ENCODE data around the gene KCND3. TPM values are rescaled to one million over a fixed set of nuclear protein-coding genes. Genes with fewer than 3 reads are reported as not detected.

The KCND3 gene
- total RNA-seq, 1 donor from 2014 or later, result 0.15 TPM

DNA sequence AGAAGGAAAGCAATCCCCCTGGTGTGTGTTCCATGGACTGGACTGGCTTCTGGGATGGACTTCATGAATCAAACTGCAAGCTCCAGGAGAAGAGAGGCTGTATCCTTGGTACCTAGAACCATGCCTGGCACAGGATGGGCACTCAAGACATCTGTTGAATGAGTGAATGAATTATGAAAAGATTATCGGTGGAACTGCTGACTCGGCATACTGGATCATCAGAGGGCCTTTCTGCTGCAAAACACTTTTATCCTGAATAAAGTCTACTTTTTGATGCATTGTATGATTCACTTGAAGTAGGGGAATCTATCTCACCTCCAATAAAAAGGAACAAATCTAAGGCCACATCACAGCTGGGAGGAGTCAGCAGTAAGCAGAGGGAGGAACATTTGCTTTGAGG is 190.9 kb downstream of the KCND3 start:
- H3K36me3 Mint-ChIP-seq (ENCODE audit: low read depth, unreplicated experiment), result peaks cover 3% of the 10 kb centered on the region
- H3K27me3 Mint-ChIP-seq (ENCODE audit: unreplicated experiment), result no peaks in the 10 kb centered on the region
- no peak for DNase-seq (ENCODE audit: low spot score)
- H3K9me3 Mint-ChIP-seq (ENCODE audit: unreplicated experiment), result no peaks in the 10 kb centered on the region
- TF ChIP-seq, protein P1, sequence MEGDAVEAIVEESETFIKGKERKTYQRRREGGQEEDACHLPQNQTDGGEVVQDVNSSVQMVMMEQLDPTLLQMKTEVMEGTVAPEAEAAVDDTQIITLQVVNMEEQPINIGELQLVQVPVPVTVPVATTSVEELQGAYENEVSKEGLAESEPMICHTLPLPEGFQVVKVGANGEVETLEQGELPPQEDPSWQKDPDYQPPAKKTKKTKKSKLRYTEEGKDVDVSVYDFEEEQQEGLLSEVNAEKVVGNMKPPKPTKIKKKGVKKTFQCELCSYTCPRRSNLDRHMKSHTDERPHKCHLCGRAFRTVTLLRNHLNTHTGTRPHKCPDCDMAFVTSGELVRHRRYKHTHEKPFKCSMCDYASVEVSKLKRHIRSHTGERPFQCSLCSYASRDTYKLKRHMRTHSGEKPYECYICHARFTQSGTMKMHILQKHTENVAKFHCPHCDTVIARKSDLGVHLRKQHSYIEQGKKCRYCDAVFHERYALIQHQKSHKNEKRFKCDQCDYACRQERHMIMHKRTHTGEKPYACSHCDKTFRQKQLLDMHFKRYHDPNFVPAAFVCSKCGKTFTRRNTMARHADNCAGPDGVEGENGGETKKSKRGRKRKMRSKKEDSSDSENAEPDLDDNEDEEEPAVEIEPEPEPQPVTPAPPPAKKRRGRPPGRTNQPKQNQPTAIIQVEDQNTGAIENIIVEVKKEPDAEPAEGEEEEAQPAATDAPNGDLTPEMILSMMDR (IDR thresholded peaks at IDR 0.05; ENCODE audit: unreplicated experiment), result no peak
- no peaks in the 10 kb centered on the region for H3K4me1 Mint-ChIP-seq (ENCODE audit: unreplicated experiment)
- no peak overlapping the region for H3K27ac Mint-ChIP-seq (ENCODE audit: unreplicated experiment)
- H3K4me3 Mint-ChIP-seq (ENCODE audit: unreplicated experiment), result no peak overlapping the region

- H3K4me3 Mint-ChIP-seq (ENCODE audit: unreplicated experiment), result no peak overlapping the region
Measured at GRCh38 chr1:111795401-111795800, 194.1 kb downstream of the KCND3 start.

GRCh38 chr1:111793923-111794322 is 195.5 kb downstream of the KCND3 start:
- H3K4me1 Mint-ChIP-seq (ENCODE audit: unreplicated experiment), result peaks cover 7% of the 10 kb centered on the region
- H3K4me3 Mint-ChIP-seq (ENCODE audit: unreplicated experiment), result no peak overlapping the region
- no peak for DNase-seq (ENCODE audit: low spot score)

More at GRCh38 chr1:111795401-111795800, 194.1 kb downstream of the KCND3 start:
- H3K36me3 Mint-ChIP-seq (ENCODE audit: low read depth, unreplicated experiment), result peaks cover 3% of the 10 kb centered on the region
- no peak for DNase-seq (ENCODE audit: low spot score)
- no peak overlapping the region for H3K27ac Mint-ChIP-seq (ENCODE audit: unreplicated experiment)
- TF ChIP-seq, protein P1 (IDR thresholded peaks at IDR 0.05; ENCODE audit: unreplicated experiment), result no peak
- peaks cover 7% of the 10 kb centered on the region for H3K4me1 Mint-ChIP-seq (ENCODE audit: unreplicated experiment)
- no peaks in the 10 kb centered on the region for H3K9me3 Mint-ChIP-seq (ENCODE audit: unreplicated experiment)
- H3K27me3 Mint-ChIP-seq (ENCODE audit: unreplicated experiment), result no peaks in the 10 kb centered on the region

GRCh38 chr1:111792249-111792648 is 197.2 kb downstream of the KCND3 start:
- no peak for DNase-seq (ENCODE audit: low spot score)
- H3K27me3 Mint-ChIP-seq (ENCODE audit: unreplicated experiment), result no peaks in the 10 kb centered on the region
- H3K9me3 Mint-ChIP-seq (ENCODE audit: unreplicated experiment), result no peaks in the 10 kb centered on the region
- no peaks in the 10 kb centered on the region for H3K36me3 Mint-ChIP-seq (ENCODE audit: low read depth, unreplicated experiment)
- no peak overlapping the region for H3K27ac Mint-ChIP-seq (ENCODE audit: unreplicated experiment)
- H3K4me3 Mint-ChIP-seq (ENCODE audit: unreplicated experiment), result no peak overlapping the region
- TF ChIP-seq, protein P1 (IDR thresholded peaks at IDR 0.05; ENCODE audit: unreplicated experiment), result no peak
- H3K4me1 Mint-ChIP-seq (ENCODE audit: unreplicated experiment), result peaks cover 7% of the 10 kb centered on the region

More at GRCh38 chr1:111793923-111794322, 195.5 kb downstream of the KCND3 start:
- H3K9me3 Mint-ChIP-seq (ENCODE audit: unreplicated experiment), result no peaks in the 10 kb centered on the region
- TF ChIP-seq, protein P1 (IDR thresholded peaks at IDR 0.05; ENCODE audit: unreplicated experiment), result no peak
- H3K27ac Mint-ChIP-seq (ENCODE audit: unreplicated experiment), result no peak overlapping the region
- H3K36me3 Mint-ChIP-seq (ENCODE audit: low read depth, unreplicated experiment), result no peaks in the 10 kb centered on the region
- no peaks in the 10 kb centered on the region for H3K27me3 Mint-ChIP-seq (ENCODE audit: unreplicated experiment)

- Mint-ChIP-seq H3K36me3 (ENCODE audit: low read depth, unreplicated experiment) (no peaks in the 10 kb centered on the region), H3K4me1 (ENCODE audit: unreplicated experiment) (peaks cover 7% of the 10 kb centered on the region), H3K27ac (ENCODE audit: unreplicated experiment) (no peak overlapping the region), H3K9me3 (ENCODE audit: unreplicated experiment) (no peaks in the 10 kb centered on the region), H3K4me3 (ENCODE audit: unreplicated experiment) (no peak overlapping the region), H3K27me3 (ENCODE audit: unreplicated experiment) (no peaks in the 10 kb centered on the region)
- DNase-seq (ENCODE audit: low spot score), result no peak
- TF ChIP-seq, protein P1 (IDR thresholded peaks at IDR 0.05; ENCODE audit: unreplicated experiment), result no peak
Measured at GRCh38 chr1:111791776-111792175, 197.7 kb downstream of the KCND3 start.
